Non-pigmented ciliary epithelial cell (primary cell): ENCODE measurements around the gene CALHM2.
A peak's percentile ranks its signal among the peaks of the same experiment; 100 is the strongest.
"Not testable (repeated sequence)": the region's sequence is repeated elsewhere in the genome, so short reads cannot be mapped to it uniquely, and the experiment has no call there.

Experiments used
- DNase-seq: peaks from one replicate; pipeline ENCODE4 v3.0.0-alpha.2; 2010; ENCODE audit warnings: low read depth

Gene CALHM2

DNA sequence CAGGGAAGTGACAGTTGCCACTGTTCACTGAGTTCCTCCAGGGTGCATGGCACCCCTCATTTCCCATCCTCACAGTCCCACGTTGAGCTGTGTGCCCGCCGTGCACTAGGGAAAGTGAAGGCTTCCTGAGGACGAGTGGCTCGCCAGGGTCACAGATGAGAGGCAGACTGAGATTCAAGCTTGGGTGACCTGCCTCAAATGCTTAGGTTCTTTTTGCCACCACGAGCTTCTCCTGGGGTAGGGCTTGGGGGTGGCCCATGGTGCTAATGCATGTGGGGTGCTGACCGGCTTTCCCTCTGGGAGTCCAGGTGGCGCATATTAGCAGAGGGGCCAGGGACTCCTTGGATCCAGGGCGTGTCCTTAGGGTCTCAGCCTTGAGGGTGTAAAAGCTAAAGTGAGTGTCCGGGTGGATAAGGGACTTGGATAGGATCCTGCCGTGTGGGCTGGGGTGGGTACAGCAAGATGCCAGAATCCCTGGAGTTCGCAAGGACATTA, 1.9 kb downstream of the CALHM2 start:
- DNase-seq, result no peak

DNA sequence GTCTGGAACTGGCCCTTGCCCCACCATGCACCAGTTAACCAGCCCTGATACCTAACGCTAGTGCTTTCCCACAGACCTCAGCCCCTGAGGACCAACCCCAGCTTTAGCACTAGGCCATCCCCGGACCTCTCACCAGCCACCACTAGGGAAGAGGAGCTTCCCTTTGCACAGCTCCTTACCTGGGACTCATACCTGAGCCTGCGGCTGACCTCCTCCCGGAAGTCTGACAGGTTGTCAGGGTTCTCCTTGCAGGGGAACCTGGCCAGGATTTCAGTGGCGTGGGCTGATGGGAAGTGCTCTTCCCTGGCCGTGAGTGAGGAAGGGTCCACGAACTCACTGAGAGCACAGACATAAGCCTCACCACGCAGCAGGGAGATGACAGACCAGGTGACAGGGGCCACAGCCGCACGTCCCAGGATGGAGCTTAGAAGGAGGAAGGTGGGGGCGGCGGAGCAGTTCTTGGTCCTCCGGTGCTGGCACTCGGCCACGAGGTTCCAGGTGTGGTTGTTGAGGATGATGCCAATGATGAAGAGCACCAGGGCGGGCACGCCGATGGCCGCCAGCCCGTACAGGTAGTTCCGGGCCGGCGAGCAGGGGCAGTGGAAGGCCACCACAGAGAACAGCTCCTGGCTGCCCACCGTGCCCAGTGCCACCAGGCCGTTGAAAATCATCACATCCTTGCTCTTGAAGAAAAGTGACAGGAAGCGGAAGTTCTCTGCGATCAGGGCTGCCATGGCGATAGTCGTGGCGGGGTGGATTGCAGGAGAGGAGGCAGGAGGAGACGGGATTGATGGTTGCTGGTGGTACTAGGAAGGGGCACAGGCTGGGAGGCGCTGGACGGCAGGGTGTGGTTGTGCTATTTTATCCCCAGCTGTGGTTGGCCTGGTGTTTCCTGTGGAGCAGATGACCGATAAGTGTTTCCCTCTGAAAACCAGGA, 2.7 kb downstream of the CALHM2 start:
- DNase-seq, result no peak

DNA sequence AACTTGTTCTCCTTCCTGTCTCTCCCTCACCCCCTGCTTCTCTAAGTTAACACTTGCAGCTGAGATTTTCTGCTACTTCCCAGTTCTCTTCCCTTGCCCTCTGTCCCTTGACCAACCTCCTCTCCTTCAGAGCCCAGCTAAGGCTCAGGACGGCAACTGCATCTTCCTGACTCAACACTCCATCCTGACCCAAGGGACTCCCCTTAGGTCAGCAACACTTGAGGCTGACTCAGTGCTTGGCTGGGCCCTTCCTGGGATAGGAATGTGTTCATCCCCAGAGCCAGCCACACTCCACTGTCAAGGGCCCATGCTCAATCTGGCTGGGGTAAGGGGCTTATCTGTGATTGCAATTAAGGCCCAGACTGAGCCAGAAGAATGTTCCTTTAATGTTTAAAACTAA, 3.4 kb downstream of the CALHM2 start:
- peak; percentile 35 for DNase-seq

DNA sequence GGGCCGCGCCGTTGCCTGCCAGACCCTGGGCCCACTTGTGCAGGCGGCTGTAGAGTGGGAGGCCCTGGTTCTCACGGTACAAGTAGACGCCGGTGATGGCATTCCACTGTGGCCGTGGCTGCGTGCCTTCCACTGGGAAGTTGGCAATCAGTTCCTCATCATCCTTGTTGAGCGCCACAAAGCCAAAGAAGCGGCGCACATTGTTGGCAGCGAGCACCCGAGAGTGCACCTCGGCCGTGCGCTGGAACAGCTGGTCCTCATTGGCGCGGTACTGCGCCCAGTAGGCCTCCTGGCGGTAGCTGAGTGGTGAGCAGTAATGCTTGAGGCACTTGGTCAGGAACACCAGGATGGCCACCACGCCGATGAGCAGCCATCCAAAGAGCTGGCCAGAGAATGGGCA, 5.0 kb downstream of the CALHM2 start:
- no peak for DNase-seq

DNA sequence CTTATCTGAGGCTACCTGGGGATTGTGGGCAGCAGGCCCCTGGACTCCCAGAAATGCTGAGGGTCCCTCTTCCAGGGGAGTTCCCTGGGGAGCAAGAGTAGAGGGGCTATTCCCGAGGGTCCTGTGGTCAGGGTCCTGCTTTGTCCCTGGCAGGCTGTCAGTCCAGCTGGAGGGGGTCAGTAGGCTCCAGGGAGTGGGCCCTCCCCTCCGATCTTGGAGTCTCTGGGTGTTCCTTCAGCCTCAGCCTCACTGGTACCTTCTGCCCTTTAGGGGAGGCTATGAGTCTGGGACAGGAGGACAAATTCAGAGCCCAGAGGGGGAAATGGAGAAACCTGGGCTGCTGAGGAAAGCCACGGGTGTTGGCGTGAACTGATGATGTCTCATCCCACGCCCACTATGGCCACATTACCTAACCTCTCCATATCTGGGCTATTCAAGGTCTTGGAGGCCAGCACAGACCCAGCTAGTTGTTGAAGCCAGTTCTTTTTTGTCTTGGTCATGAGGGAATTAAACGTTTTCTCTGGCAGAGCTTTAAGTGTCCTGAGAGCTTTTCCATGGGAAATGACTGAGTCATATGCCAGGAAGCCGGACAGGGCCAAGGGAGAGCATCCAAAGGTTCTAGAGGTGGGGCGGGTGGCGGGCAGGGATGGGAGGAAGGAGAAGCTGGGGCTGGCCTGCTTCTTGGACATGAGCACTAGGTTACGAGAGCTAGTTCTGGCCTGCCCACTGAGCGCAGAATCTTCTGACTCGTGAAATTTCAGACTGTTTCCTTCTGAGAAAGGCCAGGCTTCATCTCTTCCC, 6.2 kb downstream of the CALHM2 start:
- no peak for DNase-seq

DNA sequence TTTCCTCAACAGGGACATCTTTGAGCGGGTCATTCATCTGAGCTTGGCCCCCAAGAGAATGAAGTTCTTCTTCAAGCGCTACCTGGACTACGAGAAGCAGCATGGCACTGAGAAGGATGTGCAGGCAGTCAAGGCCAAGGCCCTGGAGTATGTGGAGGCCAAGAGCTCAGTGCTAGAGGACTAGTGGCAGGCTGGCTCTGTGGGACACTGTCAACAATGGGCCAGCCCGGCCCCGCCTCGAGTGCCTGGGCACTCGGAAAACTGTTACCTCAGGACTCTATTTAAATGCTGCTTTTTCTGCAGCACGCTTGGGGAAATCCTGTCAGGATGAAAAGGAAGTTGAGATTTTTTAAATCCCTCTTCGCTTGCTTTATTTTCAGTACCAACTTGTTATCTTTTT, 6.8 kb downstream of the CALHM2 start:
- no peak for DNase-seq

DNA sequence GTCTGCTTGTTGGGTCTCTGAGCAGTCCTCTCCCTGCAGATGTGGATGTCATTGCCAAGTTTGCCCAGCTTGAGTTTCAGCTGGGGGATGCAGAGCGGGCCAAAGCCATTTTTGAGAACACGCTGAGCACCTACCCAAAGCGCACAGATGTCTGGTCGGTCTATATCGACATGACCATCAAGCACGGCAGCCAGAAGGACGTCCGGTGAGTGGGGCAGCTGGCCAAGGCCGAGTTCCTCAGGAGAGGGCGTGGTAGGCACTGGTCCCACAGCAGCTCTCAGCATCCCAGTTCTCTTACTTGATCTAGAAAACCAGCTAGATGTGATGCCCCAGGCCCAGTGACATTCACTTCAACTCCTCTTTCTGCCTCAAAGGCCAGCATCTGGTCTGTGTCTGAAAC, 7.7 kb downstream of the CALHM2 start:
- DNase-seq, result no peak

DNA sequence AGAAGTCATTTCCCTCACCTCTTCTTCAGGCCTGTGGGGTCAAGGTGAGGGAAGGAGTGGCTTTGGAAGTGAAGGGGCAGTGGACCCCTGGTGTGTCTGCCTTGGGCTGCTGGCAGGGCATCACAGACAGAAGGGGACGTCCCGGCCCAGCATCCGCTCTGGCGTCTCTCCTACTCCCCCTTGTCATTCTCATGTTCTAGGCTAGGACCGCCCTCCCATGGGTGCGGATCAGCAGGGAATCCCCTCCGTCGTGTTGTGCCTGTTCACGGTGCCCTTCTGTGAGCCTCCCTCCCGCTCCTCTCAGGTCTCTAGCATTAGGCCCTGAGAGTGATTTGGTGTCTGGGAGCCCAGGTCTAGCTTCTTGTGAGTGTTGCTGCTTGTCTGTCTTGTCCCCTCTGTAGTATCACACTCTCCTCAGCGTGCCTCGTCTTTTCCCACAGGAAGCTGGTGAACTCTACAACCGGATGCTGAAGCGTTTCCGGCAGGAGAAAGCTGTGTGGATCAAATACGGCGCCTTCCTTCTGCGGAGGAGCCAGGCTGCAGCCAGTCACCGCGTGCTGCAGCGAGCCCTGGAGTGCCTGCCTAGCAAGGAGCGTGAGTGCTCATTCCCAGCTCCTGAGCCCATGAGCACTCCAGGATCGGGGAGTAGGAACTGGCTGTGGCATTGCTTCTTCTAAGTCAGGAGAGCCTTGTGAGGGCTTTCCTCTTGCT, 8.5 kb downstream of the CALHM2 start:
- no peak for DNase-seq

DNA sequence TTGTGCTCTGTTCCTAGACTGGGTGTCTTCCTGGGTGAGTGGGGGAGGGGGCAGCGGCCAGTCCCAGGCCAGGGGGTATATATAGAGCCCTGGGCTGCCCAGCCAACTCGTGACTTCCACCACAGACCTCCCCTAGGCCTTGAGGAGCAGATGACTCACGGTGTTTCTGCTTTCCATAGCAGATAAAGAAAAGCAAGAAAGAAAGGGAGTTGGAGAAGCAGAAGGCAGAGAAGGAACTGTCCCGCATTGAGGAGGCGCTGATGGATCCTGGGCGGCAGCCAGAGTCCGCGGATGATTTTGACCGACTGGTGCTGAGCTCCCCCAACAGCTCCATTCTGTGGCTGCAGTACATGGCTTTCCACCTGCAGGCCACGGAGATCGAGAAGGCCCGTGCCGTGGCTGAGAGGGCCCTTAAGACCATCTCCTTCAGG, 10.1 kb downstream of the CALHM2 start:
- peak; percentile 23 for DNase-seq

DNA sequence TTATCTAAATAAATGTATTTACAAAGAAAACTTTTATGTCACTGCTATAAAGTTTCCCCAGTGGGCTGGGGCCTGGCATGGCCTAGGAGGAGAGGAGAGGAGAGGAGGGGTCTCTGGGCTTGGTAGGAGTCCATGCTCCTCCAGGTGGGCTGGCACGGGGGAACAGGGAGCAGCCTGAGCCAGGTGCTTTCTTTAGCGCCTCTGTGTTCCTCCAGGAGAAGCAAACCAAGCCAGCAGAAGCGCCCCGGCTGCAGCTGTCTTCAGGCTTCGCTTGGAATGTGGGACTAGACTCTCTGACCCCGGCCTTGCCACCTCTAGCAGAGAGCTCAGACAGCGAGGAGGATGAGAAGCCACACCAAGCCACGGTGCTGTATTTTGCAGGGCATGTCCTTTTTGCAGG, 10.6 kb downstream of the CALHM2 start:
- DNase-seq, result no peak

DNA sequence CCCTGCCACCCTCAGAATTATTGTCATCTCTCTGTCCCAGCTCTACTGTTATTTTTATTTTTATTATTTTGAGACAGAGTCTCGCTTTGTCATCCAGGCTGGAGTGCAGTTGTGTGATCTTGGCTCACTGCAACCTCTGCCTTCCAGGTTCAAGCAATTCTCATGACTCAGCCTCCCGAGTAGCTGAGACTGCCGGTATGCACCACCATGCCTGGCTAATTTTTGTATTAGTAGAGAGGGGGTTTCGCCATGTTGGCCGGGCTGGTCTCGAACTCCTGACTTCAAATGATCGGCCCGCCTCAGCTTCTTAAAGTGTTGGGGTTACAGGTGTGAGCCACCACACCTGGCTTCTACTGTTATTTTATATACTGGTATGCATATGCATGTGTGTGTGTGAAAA, 11.0 kb downstream of the CALHM2 start:
- no peak for DNase-seq

DNA sequence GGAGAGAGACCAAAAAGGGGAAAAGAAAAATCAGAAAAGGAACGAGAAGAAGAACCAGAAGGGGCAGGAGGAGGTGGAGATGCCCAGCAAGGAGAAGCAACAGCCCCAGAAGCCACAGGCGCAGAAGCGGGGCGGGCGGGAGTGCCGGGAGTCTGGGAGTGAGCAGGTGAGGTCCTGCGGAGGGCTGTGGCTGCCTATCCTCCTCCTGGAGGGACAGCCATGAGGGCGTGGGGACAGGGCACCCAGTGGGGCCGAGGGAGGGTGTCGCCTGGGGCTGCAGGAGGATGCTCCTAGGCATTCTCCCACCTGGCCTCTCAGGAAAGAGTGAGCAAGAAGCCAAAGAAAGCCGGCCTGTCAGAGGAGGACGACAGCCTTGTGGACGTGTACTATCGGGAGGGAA, 11.8 kb downstream of the CALHM2 start:
- no peak for DNase-seq

DNA sequence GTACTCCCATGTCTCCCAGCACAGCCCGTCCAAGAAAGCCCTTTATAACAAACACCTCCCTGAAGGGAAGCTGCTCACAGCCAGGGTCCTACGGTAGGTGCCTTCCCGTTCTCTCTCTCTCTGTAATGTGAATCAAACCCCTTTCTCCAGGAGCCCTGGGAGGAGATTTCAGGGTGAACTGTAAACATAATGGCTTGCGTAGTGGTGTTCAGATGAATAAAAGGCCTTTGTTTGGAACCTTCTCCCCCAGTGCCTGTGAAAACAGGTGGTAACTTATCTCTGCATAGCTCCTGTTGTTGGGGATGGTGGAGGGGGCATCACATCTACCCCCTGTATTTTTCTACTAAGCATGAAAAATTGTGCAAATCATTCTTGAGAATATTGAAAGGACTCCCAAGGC, 12.4 kb downstream of the CALHM2 start:
- no peak for DNase-seq

DNA sequence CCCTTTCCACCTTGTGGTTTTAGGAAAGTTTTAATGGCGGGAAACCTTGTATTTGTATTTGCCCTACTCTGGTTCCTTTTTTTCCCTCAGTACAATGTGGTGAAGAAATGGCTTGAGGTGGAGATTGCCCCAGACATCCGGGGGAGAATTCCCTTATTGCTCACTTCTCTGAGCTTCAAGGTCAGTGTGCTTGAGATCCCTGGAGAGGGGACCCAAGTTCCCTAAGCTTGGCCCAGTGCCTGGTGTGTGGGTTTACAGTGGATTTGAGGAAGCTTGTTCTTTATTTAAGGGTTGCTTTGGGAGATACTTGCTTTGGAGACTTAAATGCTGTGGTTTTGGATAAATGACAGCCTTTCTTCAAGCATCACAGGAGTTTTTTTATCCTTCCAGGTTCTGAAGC, 18.3 kb downstream of the CALHM2 start:
- DNase-seq, result no peak

DNA sequence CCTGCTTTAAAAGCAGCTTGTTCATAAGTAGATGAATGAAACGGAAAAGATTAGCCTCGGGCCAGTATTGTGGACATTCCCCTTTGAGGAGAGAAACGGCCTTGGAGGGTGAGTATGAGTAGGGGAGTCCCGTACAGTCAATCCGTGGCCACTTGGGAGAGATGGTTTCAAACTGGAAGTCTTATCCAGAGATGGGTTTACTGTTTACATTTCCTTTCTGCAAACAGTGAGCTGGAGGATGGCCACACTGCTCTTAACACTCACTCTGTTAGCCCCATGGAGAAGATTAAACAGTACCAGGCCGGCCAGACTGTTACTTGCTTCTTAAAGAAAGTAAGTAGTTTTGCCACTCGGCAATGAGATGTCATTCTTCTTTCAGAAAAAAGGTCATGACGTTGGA, 20.3 kb downstream of the CALHM2 start:
- no peak for DNase-seq

DNA sequence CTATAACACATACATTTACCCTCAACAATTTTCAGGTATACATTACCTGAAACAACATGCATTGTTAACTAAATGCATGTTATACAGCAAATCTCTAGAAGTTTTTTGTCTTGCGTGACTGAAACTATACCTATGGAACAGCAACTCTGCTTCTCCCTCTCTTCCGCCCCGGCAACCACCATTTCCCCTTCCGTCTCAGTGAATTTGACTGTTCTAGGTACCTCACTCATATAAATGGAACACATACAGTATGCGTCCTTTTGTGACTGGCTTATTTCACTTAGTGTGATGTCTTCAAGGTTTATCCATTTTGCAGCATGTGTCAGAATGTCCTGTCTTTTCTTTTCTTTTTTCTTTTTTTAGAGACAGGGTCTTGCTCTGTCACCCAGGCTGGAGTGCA, 22.5 kb downstream of the CALHM2 start:
- no peak for DNase-seq

DNA sequence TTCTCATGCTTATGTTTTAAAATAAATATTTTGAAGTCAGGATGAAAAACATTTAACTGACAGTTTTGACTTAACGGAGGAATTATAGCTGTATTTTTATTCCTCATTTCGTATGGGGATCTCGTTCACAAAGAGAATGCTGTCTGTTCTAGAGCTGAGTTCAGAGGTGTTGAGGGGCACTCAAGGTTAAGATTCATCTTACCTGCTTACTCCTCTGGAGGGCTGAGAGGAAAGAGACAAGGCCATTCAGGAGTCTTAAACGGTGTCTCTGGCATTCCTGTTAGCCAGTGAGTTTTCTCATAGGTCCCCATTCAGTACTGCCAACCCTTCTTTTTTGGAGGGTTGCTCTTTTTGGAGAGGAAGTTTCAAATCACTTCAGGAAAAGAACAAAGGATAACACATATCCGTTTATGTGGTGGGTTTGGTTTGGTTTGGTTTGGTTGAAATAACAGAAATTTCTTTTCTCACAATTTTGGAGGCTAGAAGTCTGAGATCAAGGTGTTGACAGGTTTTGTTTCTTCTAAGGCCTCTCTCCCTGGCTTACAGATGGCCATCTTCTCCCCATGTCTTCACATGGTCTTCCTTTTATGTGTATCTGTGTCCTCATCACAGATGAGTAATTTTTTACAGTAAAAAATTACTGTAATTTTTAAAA, 23.1 kb downstream of the CALHM2 start:
- DNase-seq, result no peak

DNA sequence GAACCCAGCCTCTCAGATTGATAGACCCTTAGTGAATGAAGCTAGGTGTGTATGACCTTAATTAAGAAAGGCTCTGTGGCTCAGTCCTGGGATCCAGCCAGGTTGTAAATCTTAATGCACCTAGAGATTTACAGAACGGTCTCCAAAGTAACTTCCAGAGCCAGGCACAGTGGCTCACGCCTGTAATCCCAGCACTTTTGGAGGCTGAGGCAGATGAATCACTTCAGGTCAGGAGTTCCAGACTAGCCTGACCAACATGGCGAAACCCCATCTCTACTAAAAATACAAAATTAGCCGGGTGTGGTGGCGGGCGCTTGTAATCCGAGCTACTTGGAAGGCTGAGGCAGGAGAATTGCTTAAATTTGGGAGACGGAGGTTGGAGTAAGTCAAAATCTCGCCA, 24.3 kb downstream of the CALHM2 start:
- DNase-seq, result no peak

DNA sequence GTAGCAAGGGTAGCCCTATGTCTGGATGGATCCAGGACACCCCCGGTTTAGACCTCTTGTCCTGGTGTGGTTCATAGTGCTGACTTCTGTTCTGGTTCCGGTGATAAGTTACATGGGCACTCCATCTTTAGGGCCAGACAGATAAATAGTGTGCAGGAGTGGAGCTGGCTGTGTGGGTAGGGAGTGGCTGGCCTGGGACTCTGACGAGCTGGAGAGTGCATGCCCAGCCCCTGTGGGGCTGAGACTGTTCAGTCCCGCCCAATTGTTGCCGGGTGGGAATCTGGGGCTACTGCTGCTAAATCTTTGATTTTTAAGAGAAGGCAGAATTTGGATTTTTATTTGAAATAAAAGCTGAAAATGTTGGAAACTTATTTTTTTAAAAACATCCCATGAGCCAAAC, 28.4 kb downstream of the CALHM2 start:
- DNase-seq, result no peak

DNA sequence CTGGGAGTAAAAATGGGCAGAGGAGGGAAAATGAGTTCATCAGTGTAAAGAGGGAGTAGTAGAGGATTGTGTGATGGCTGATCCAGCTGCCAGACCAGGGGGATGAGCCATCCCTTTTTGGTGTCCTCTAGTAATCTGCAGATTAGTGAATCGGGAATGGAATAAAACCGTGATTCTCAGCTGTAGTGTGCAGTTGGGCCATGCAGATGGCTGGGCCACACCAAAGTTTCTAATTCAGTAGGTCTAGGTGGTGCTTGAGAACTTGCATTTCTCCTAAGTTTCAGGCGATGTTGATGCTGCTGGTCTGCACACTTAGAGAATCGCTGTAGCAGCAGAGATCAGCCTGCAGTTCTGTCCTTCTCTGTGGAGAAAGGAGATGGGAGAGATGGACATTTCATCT, 33.1 kb downstream of the CALHM2 start:
- no peak for DNase-seq

DNA sequence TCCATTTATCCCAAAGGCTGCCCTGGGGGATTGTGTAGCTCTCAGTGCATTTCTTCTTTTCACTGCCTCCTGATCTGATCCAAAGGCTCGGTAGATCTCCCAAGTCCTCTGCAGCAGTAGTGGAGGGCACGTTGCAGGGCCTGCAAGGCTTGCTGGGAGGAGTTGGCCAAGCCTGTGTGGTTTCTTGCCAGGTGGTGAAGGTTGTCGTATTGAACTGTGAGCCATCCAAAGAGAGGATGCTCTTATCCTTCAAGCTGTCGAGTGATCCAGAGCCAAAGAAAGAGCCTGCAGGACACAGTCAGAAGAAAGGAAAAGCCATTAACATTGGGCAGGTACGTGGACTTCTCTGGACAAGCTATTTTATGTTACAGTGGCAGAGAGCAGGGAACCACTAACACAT, 34.6 kb downstream of the CALHM2 start:
- no peak for DNase-seq

DNA sequence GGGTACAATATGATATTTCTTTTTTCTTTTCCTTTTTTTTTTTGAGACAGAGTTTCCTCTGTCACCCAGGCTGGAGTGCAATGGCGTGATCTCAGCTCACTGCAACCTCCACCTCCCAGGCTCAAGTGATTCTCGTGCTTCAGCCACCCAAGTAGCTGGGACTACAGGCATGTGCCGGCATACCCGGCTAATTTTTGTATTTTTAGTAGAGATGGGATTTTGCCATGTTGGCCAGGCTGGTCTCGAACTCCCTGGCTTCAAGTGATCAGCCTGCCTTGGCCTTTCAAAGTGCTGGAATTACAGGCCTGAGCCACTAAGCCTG, 35.1 kb downstream of the CALHM2 start:
- not testable (repeated sequence) for DNase-seq
